Neural cell (in vitro differentiated cells): ENCODE measurements around the gene FERMT3. TPM values are rescaled to one million over a fixed set of nuclear protein-coding genes. Genes with fewer than 3 reads are reported as not detected.
"Not testable (repeated sequence)": the region's sequence is repeated elsewhere in the genome, so short reads cannot be mapped to it uniquely, and the experiment has no call there.

ENCODE experiments used
- H2AFZ ChIP-seq: fragments of 200-600, 300-800 bp; sonication (generic), shearing (Covaris generic); 2 replicates; pipeline ENCODE4 v1.6.0; 2014; ENCODE audit warnings: low read depth, mild to moderate bottlenecking, antibody characterized with exemption, low read length, moderate library complexity
- H3F3A ChIP-seq: fragments of 200-600 bp; shearing (Covaris generic); 2 replicates; pipeline ENCODE4 v1.6.1; 2016; ENCODE audit warnings: mild to moderate bottlenecking, moderate library complexity, mixed read lengths, antibody characterized with exemption, low read length; ENCODE audit not compliant: insufficient read depth, poor library complexity, severe bottlenecking
- H3K27ac ChIP-seq: fragments of 200-600, 300-800 bp; sonication (generic), shearing (Covaris generic); 2 replicates; pipeline ENCODE4 v1.5.1; 2014; ENCODE audit warnings: mild to moderate bottlenecking, low read length, moderate library complexity
- H3K27me3 ChIP-seq: fragments of 300-800, 200-600 bp; sonication (generic), shearing (Covaris generic); 2 replicates; pipeline ENCODE4 v1.6.0; 2014; ENCODE audit warnings: mild to moderate bottlenecking, low read depth, low read length, moderate library complexity; ENCODE audit not compliant: insufficient read depth
- H3K36me3 ChIP-seq: fragments of 300-800, 200-600 bp; sonication (generic), shearing (Covaris generic); 2 replicates; pipeline ENCODE4 v1.5.1; 2014; ENCODE audit warnings: mild to moderate bottlenecking, antibody characterized with exemption, low read length, moderate library complexity; ENCODE audit not compliant: insufficient read depth
- H3K4me2 ChIP-seq: fragments of 300-800, 200-600 bp; sonication (generic), shearing (Covaris generic); 2 replicates; pipeline ENCODE4 v1.6.0; 2014; ENCODE audit warnings: mild to moderate bottlenecking, low read length
- H3K4me3 ChIP-seq: fragments of 300-800, 200-600 bp; sonication (generic), shearing (Covaris generic); 2 replicates; pipeline ENCODE4 v1.5.1; 2014; ENCODE audit warnings: mild to moderate bottlenecking, low read length, moderate library complexity
- H3K79me2 ChIP-seq: fragments of 200-600 bp; shearing (Covaris generic); replicated peaks from 2 replicates; pipeline ENCODE4 v1.6.0; 2014; ENCODE audit warnings: mild to moderate bottlenecking, low read length, moderate library complexity; ENCODE audit not compliant: insufficient read depth
- H3K9ac ChIP-seq: fragments of 300-800, 200-600 bp; sonication (generic), shearing (Covaris generic); 2 replicates; pipeline ENCODE4 v1.6.1; 2016; ENCODE audit warnings: mild to moderate bottlenecking, low read length, mixed read lengths
- H3K9me2 ChIP-seq: fragments of 200-600 bp; shearing (Covaris generic); 2 replicates; pipeline ENCODE4 v1.6.1; 2016; ENCODE audit warnings: mild to moderate bottlenecking, low read length, mixed read lengths; ENCODE audit not compliant: insufficient read depth
- H3K9me3 ChIP-seq: fragments of 200-600, 300-800 bp; sonication (generic), shearing (Covaris generic); 2 replicates; pipeline ENCODE4 v1.6.1; 2016; ENCODE audit warnings: mild to moderate bottlenecking, mixed run types, low read length, moderate library complexity, mixed read lengths
- H4K20me1 ChIP-seq: fragments of 200-600 bp; shearing (Covaris generic); 2 replicates; pipeline ENCODE4 v1.6.1; 2016; ENCODE audit warnings: mild to moderate bottlenecking, mixed run types; ENCODE audit not compliant: insufficient read depth
- CTCF ChIP-seq: fragments of 450-650 bp; IDR thresholded peaks from 2 replicates; pipeline ENCODE4 v1.5.1; 2014; ENCODE audit warnings: antibody characterized with exemption, mild to moderate bottlenecking, moderate library complexity; ENCODE audit not compliant: poor library complexity, severe bottlenecking
- EP300 ChIP-seq: fragments of 450-650 bp; conservative IDR thresholded peaks from 2 replicates; pipeline ENCODE4 v1.6.1; 2014; ENCODE audit warnings: antibody characterized with exemption, mild to moderate bottlenecking, moderate library complexity; ENCODE audit not compliant: poor library complexity, severe bottlenecking
- EZH2 ChIP-seq: fragments of 200-600, 300-800 bp; shearing (Covaris generic), sonication (generic); IDR thresholded peaks from 2 replicates; pipeline ENCODE4 v1.6.1; 2014; ENCODE audit warnings: antibody characterized with exemption, low read length, borderline replicate concordance, mild to moderate bottlenecking; ENCODE audit not compliant: insufficient read depth, poor library complexity, severe bottlenecking
- MXI1 ChIP-seq: fragments of 450-650 bp; conservative IDR thresholded peaks from 2 replicates; pipeline ENCODE4 v1.6.1; 2014; ENCODE audit warnings: antibody characterized with exemption, mild to moderate bottlenecking; ENCODE audit not compliant: poor library complexity, severe bottlenecking
- POLR2AphosphoS5 ChIP-seq: IDR thresholded peaks from 2 replicates; pipeline ENCODE4 v1.6.1; 2012
- RAD21 ChIP-seq: fragments of 450-650 bp; conservative IDR thresholded peaks from 2 replicates; pipeline ENCODE4 v1.6.1; 2014; ENCODE audit warnings: antibody characterized with exemption, mild to moderate bottlenecking, moderate library complexity
- REST ChIP-seq: IDR thresholded peaks from 2 replicates; pipeline ENCODE4 v1.6.1; 2012; ENCODE audit warnings: borderline replicate concordance
- SMC3 ChIP-seq: fragments of 450-650 bp; conservative IDR thresholded peaks from 2 replicates; pipeline ENCODE4 v1.6.1; 2014; ENCODE audit warnings: antibody characterized with exemption, mild to moderate bottlenecking, moderate library complexity; ENCODE audit not compliant: poor library complexity
- TAF1 ChIP-seq: IDR thresholded peaks from 2 replicates; pipeline ENCODE4 v1.6.1; 2012; ENCODE audit warnings: low read depth
- polyA plus RNA-seq: library from polyadenylated mRNA; depleted of rRNA; stranded (reverse); fragments of >200 nt; gene quantifications from 2 replicates; pipeline ENCODE4 v1.2.3, GENCODE V29; 2014

Gene FERMT3
- polyA plus RNA-seq, 1 donor from 2014 or later, result 0.89 TPM

GRCh38 chr11:64161037-64161436, 45.5 kb upstream of the FERMT3 start:
- no peaks in the 10 kb centered on the region for H3K9me2 ChIP-seq
- H3F3A ChIP-seq, result no peaks in the 10 kb centered on the region
- TF ChIP-seq REST (no peak), EP300 (no peak), CTCF (no peak), TAF1 (no peak), MXI1 (no peak), EZH2 (no peak), SMC3 (no peak), POLR2AphosphoS5 (no peak), RAD21 (no peak)
- H3K4me3 ChIP-seq, result no peak overlapping the region
- no peak overlapping the region for H3K4me2 ChIP-seq
- H3K27ac ChIP-seq, result no peak overlapping the region
- no peaks in the 10 kb centered on the region for H3K79me2 ChIP-seq
- no peaks in the 10 kb centered on the region for H3K27me3 ChIP-seq
- H3K9me3 ChIP-seq, result no peaks in the 10 kb centered on the region
- H3K9ac ChIP-seq, result no peak overlapping the region
- no peaks in the 10 kb centered on the region for H4K20me1 ChIP-seq
- no peaks in the 10 kb centered on the region for H3K36me3 ChIP-seq
- H2AFZ ChIP-seq, result no peak overlapping the region

GRCh38 chr11:64162769-64163168, 43.8 kb upstream of the FERMT3 start:
- H3K9me3 ChIP-seq, H3K4me2 ChIP-seq, H2AFZ ChIP-seq, H3K27me3 ChIP-seq, H3K4me3 ChIP-seq, H3K9me2 ChIP-seq, H3K27ac ChIP-seq, H3K9ac ChIP-seq, H3F3A ChIP-seq, H3K36me3 ChIP-seq, H4K20me1 ChIP-seq, H3K79me2 ChIP-seq: not testable (repeated sequence)

- H3K4me3 ChIP-seq, result no peak overlapping the region
- H3K27me3 ChIP-seq, result no peaks in the 10 kb centered on the region
- H2AFZ ChIP-seq, result no peak overlapping the region
- no peaks in the 10 kb centered on the region for H3F3A ChIP-seq
- no peaks in the 10 kb centered on the region for H4K20me1 ChIP-seq
- no peak overlapping the region for H3K4me2 ChIP-seq
- H3K9me2 ChIP-seq, result no peaks in the 10 kb centered on the region
- no peaks in the 10 kb centered on the region for H3K79me2 ChIP-seq
- TF ChIP-seq SMC3, result no peak
- no peak for TF ChIP-seq MXI1
- TF ChIP-seq EZH2, result no peak
- TF ChIP-seq TAF1, result no peak
- no peak for TF ChIP-seq EP300
- no peak for TF ChIP-seq POLR2AphosphoS5
- no peak for TF ChIP-seq CTCF
- no peak for TF ChIP-seq REST
- no peak overlapping the region for H3K9ac ChIP-seq
- no peak overlapping the region for H3K27ac ChIP-seq
- H3K9me3 ChIP-seq, result no peaks in the 10 kb centered on the region
- H3K36me3 ChIP-seq, result no peaks in the 10 kb centered on the region
Measured at GRCh38 chr11:64163951-64164350, 42.6 kb upstream of the FERMT3 start.
